ENCODE results near the gene ALPI.

DNA sequence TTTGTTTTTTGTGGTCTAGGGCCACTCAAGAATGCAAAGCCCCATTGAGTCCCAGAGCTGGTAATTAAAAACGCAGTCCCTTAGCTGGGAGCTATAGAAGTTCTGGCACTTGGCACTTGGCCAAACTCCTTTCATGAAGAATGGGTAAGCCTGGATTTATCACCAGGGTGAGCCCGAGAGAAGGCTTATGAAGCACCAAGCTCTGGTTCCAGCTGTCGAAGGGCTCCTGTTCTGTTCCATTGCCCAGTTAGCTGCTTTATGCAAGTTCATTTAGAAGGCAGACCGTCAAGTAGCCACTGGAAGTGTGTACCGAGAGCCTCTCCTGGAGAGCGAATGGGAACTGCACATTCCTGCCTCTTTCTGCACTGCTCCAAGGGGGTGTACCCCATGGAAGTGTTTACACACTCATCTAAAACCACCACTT, 17.5 kb downstream of the ALPI start:
- TF ChIP-seq, protein P1, sequence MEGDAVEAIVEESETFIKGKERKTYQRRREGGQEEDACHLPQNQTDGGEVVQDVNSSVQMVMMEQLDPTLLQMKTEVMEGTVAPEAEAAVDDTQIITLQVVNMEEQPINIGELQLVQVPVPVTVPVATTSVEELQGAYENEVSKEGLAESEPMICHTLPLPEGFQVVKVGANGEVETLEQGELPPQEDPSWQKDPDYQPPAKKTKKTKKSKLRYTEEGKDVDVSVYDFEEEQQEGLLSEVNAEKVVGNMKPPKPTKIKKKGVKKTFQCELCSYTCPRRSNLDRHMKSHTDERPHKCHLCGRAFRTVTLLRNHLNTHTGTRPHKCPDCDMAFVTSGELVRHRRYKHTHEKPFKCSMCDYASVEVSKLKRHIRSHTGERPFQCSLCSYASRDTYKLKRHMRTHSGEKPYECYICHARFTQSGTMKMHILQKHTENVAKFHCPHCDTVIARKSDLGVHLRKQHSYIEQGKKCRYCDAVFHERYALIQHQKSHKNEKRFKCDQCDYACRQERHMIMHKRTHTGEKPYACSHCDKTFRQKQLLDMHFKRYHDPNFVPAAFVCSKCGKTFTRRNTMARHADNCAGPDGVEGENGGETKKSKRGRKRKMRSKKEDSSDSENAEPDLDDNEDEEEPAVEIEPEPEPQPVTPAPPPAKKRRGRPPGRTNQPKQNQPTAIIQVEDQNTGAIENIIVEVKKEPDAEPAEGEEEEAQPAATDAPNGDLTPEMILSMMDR (IDR thresholded peaks at IDR 0.05) = no peak
- TF ChIP-seq POLR2AphosphoS5 (IDR thresholded peaks at IDR 0.05) = no peak

All from prostate gland (tissue), 2 donors.